ENCODE results near the gene ZNF200.
"Not testable (repeated sequence)": the region's sequence is repeated elsewhere in the genome, so short reads cannot be mapped to it uniquely, and the experiment has no call there.

ZNF200 gene

DNA sequence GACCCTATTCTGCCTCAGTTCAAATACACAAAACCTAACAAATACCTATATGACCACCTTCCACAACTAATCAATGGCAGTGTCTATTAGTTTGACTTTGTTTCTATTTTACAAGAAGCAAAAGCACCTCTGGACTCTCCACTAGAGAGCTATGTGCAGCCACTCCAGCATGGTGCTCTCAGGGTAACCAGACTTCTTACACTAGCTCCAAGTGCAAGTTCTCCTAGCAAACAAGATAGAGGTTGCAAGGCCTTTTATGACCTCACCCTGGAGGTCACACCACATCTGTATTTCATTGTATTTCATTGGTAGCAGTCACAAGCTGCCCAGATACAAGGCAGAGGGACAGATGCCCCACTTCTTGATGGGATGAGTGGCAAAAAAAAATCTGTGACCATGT is 40.0 kb upstream of the ZNF200 start:
- TF ChIP-seq, protein P1, sequence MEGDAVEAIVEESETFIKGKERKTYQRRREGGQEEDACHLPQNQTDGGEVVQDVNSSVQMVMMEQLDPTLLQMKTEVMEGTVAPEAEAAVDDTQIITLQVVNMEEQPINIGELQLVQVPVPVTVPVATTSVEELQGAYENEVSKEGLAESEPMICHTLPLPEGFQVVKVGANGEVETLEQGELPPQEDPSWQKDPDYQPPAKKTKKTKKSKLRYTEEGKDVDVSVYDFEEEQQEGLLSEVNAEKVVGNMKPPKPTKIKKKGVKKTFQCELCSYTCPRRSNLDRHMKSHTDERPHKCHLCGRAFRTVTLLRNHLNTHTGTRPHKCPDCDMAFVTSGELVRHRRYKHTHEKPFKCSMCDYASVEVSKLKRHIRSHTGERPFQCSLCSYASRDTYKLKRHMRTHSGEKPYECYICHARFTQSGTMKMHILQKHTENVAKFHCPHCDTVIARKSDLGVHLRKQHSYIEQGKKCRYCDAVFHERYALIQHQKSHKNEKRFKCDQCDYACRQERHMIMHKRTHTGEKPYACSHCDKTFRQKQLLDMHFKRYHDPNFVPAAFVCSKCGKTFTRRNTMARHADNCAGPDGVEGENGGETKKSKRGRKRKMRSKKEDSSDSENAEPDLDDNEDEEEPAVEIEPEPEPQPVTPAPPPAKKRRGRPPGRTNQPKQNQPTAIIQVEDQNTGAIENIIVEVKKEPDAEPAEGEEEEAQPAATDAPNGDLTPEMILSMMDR (IDR thresholded peaks at IDR 0.05; ENCODE audit: low read depth, low read length) = no peak
- no peak overlapping the region for H3K4me3 ChIP-seq (ENCODE audit: low read depth, low read length)

DNA sequence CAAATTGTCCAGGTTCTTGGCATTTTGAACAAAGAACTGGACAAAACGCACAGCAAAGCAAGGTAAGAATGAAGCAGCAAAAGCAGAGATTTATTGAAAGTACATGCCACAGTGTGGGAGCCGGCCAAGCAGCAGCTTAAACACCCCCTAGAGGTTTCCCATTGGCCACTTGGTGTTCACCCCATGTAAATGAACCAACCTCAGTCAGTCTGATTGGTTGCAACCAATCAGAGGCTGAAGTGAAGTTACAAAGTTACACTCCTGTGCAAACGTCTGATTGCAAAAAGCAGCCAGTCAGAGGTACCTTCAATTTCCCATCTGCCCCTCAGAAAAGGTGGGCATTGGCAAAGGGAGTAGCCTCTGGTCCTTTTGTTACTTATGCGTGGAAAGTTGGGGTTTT is 39.5 kb upstream of the ZNF200 start:
- no peak overlapping the region for H3K4me3 ChIP-seq (ENCODE audit: low read depth, low read length)
- TF ChIP-seq, protein P1 (IDR thresholded peaks at IDR 0.05; ENCODE audit: low read depth, low read length) = no peak

DNA sequence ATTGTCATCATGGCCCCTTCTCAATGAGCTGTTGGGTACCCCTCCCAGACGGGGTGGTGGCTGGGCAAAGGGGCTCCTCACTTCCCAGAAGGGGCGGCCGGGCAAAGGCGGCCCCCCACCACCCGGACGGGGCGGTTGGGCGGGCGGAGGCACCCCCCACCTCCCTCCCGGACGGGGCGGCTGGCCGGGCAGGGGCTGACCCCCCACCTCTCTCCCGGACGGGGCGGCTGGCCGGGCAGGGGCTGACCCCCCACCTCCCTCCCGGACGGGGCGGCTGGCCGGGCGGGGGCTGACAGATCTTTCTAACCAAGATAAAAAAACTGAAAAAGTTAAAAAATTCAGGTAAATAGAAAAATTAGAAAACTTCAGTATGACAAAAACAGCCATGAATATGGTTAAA is 36.3 kb upstream of the ZNF200 start:
- H3K4me3 ChIP-seq (ENCODE audit: low read depth, low read length) = not testable (repeated sequence)

DNA sequence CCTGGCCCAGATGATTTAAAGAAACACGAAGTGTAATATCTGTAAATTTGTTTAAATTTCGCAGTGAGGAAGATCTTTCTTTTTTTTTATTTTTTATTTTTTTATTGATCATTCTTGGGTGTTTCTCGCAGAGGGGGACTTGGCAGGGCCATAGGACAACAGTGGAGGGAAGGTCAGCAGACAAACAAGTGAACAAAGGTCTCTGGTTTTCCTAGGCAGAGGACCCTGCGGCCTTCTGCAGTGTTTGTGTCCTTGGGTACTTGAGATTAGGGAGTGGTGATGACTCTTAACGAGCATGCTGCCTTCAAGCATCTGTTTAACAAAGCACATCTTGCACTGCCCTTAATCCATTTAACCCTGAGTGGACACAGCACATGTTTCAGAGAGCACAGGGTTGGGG is 35.8 kb upstream of the ZNF200 start:
- not testable (repeated sequence) for H3K4me3 ChIP-seq (ENCODE audit: low read depth, low read length)

DNA sequence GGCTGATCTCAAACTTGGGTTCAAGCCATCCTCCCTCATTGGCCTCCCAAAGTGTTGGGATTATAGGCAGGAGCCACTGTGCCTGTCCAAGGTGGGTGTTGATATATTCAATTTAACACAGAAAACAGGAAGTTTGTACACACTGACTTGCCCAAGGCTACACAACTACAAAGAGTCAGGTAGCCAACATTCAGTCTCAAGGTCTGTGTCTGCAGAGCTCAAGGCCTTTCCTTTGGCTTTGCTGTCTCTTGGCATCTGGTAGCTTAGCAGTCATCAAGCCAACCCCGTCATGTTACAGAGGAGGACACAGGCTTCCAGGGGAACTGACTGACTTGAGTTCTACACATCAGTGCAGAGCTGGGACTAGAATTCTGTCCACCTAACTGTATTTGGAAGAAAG is 33.3 kb upstream of the ZNF200 start:
- TF ChIP-seq, protein P1 (IDR thresholded peaks at IDR 0.05; ENCODE audit: low read depth, low read length) = no peak
- no peak overlapping the region for H3K4me3 ChIP-seq (ENCODE audit: low read depth, low read length)

DNA sequence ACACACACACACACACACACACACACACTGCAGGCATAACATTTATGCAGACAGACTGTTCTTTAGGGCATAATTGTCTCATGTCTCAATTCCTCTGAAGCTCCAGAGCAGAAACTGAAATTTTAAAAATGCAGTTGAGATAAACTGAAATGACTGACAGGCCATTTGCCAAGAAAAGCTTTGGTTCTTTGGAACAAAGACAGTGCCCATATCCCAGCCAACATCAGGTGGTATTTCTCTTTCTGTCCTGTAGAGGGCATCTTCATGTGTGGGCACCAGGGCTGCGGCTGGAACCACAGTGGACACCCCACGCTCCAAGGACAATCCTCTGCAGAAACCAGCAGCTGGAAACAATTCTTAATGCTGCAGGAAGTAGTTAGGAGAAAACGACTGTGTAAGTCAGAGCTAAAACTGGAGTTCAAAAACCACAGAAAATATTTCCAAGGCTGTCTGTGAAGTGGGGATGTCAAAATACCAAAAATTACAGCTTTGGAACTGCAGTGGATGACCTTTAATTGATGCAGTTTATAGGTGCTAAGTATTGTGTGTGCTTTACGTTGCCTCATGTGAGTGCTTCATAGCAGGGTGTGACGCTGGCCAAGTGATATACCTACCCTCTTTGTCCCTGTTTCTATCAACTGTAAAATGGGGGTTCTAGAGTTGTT is 32.0 kb upstream of the ZNF200 start:
- TF ChIP-seq, protein P1 (IDR thresholded peaks at IDR 0.05; ENCODE audit: low read depth, low read length) = peak; percentile 62
- H3K4me3 ChIP-seq (ENCODE audit: low read depth, low read length) = no peak overlapping the region

DNA sequence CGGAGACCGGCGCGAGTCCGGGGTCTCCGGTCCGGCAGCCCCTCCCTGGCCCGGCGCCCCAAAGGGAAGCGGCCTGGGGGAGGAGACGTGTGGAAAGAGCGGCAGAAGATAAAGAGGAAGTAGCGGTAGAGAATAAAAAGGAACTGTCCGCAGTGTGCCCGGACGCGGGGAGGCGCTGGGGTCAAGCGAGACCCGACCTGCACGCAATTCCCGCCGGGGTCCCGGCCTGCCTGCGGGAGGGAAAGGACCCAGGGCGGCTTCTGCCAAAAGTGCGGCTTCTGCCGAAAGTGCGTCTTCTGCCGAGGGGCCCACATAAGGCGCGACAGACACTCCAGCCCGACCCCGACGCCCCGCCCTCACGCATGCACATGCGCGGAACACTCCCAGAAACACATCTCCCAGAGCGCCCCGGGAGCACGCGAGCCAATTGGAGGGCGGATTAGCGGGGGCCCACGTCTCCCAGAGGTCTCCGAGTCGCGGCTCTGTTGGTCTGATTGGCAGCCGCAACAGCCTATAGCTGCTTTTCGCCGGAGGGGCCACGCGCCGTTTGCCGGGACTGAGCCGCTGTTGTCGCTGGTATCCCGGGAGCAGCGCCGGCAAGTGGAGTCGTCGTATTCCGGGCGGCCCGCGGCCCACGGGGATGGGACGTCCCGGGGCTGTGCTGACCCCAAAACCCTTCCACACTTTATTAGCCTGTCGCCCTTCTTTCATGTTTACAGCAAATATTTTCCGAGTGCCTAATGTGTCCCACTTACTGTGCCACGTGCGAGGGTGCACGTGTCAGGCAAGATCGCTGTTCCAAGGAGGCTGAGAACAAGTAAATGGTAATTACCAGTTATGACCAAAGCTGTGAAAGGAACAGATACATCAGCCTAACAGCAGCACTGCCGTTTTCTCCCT is 29.4 kb upstream of the ZNF200 start:
- TF ChIP-seq, protein P1 (IDR thresholded peaks at IDR 0.05; ENCODE audit: low read depth, low read length) = no peak
- peak overlapping the region; percentile 80 for H3K4me3 ChIP-seq (ENCODE audit: low read depth, low read length)

DNA sequence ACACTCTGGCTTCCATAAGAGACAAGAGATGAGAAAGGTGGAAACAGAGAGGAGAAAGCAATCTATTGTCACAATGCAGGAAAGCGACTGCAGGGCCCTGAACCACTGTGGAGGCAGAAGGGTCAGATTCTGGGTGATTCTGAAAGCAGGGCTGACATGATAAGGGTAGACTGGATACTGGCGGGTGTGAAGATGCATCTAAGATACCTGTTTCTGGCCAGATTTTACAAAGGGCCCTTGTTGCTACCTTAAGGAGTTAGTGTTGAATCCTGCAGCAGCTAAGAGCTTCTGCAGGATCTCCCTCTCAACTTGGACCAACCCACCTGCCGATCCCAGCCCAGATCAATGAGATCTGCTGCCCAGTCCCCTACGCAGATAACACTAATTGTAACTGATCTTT is 27.6 kb upstream of the ZNF200 start:
- H3K4me3 ChIP-seq (ENCODE audit: low read depth, low read length) = no peak overlapping the region
- TF ChIP-seq, protein P1 (IDR thresholded peaks at IDR 0.05; ENCODE audit: low read depth, low read length) = no peak
